Measurements from ENCODE around the gene RETSAT.

The RETSAT gene

DNA sequence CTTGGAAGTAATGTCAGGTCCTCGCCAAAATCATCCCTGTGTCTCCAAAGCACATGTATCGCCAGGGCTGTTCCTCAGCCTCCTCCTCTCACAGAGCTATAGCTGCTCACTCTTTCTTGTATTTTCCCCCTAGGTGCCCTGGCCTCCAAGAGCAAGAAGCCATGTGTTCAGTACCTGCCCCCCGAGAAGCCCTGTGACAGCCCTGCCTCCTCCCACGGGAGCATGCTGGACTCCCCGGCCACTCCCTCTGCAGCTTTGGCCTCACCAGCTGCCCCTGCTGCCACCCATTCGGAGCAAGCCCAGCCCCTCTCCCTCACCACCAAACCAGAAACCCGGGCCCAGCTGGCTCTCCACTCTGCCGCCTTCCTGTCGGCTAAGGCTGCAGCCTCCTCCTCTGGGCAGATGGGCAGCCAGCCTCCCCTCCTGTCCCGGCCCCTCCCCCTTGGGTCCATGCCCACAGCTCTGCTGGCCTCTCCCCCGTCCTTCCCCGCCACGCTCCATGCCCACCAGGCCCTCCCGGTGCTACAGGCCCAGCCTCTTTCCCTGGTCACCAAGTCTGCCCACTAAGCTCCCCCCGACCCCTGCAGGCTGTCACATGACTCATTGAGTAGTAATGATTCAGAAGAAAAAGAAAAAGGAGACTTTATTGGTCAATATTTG lies 45.3 kb downstream of the RETSAT start:
- TF ChIP-seq CTCF (conservative IDR thresholded peaks at IDR 0.05) (no peak), ZFX (IDR thresholded peaks at IDR 0.05) (no peak)
- no peak overlapping the region for H3K27ac ChIP-seq

DNA sequence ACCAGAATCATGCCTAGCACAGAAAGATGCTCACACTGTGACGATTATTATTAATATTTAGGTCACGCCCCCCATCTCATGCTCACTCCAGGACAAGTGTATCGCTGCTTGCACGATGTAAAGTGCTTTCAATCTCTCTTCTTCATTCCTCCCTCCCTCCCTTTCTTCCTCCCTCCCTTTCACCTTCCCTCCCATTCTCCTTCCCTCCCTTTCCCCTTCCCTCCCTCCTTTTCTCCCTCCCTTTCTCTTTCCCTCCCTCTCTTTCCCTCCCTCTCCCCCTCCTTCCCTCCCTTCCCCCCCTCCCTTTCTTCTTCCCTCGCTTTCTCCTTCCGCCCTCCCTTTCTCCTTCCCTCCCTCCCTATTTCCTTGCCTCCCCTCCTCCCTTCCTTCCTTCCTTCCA lies 46.1 kb downstream of the RETSAT start:
- TF ChIP-seq CTCF (conservative IDR thresholded peaks at IDR 0.05) (no peak), ZFX (IDR thresholded peaks at IDR 0.05) (no peak)
- no peak overlapping the region for H3K27ac ChIP-seq

DNA sequence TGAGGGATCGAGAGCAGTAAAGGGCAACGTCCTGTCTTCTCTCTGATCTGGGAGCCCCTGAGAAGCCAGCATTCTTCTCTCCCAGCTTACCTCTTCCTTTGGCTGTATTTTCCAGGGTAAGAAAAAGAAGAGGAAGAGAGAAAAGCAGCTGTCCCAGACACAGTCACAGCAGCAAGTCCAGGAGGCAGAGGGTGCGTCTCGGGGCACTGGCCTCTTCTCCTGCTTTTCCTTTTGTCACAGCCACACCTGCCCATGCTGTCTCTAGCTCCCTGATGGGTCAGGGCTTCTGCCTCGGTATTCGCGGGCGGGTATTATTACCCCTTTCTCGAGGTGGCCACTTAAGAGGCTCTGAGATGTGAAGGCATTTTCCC lies 46.8 kb downstream of the RETSAT start:
- TF ChIP-seq ZFX (IDR thresholded peaks at IDR 0.05) (no peak), CTCF (conservative IDR thresholded peaks at IDR 0.05) (no peak)
- H3K27ac ChIP-seq: no peak overlapping the region

DNA sequence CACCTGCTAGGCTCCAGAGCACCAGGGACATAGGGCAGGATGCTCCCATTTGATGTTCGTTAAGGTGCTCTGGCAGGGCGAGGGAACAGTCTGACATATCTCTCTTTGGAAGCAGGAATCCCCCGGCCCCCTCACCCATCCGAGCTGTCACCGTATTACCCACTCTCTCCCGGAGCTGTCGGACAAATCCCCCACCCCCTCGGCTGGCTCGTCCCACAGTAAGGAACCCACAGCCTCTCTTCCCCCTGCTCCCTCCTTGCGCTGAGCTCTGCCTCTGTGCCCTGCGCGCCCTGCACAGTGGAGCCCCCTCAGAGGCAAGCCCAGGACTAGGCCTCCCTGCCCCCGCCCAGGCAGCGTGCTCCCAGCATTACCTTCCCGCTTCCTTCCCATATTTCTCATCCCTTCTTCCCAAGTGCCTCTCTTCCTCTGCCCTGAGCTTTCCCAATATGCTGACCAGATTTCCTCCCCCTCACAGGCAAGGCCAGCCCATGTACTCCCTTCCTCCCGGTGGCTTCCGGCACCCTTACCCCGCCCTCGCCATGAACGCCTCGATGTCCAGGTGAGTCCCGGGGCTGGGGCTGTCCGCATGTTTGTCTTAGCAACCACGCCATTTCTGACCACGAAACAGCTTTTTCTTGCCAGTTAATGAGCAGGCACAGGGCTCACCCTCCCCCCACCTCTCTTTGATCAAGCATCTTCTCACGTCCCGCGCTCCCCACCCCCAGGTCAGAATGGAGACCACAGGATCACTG lies 50.4 kb downstream of the RETSAT start:
- TF ChIP-seq CTCF (conservative IDR thresholded peaks at IDR 0.05) (no peak), ZFX (IDR thresholded peaks at IDR 0.05) (no peak)
- H3K27ac ChIP-seq: no peak overlapping the region

- no peak for TF ChIP-seq CTCF (conservative IDR thresholded peaks at IDR 0.05)
- TF ChIP-seq ZFX (IDR thresholded peaks at IDR 0.05): no peak
- H3K27ac ChIP-seq: no peak overlapping the region
These were observed 52.2 kb downstream of the RETSAT start for GRCh38 chr2:85302121-85302520.

All from C4-2B (cell line).